T-helper 2 cell (primary cell): ENCODE measurements around the gene S100PBP.
A peak's percentile ranks its signal among the peaks of the same experiment; 100 is the strongest.

Experiments
- DNase-seq, 5 experiments: peaks; one replicate each; pipeline versions ENCODE4 v3.0.0 to v3.0.0-alpha.2; 2012 to 2022

Gene S100PBP

DNA sequence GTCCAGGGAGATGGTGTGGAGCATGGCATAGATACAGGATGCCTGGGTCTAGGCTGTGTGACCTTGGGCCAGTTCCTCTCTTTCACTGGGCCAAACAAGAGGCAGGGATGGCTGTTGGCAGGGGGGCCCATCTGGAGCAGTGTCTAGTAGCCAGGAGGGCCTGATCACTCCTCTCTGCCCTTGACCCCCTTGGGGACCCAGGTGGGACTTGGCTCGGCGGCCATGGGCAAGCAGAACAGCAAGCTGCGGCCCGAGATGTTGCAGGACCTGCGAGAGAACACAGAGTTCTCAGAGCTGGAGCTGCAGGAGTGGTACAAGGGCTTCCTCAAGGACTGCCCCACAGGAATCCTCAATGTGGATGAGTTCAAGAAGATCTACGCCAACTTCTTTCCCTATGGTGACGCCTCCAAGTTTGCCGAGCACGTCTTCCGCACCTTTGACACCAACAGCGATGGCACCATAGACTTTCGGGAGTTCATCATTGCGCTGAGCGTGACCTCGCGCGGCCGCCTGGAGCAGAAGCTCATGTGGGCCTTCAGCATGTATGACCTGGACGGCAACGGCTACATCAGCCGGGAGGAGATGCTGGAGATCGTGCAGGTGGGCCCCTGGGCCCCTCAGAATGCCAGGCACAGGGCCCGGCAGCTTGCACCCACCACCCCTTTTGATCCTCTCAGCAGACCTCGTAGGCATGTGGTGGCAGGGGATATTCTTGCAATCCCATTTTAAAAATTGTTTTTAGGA, 71.4 kb downstream of the S100PBP start:
- DNase-seq: no peak

DNA sequence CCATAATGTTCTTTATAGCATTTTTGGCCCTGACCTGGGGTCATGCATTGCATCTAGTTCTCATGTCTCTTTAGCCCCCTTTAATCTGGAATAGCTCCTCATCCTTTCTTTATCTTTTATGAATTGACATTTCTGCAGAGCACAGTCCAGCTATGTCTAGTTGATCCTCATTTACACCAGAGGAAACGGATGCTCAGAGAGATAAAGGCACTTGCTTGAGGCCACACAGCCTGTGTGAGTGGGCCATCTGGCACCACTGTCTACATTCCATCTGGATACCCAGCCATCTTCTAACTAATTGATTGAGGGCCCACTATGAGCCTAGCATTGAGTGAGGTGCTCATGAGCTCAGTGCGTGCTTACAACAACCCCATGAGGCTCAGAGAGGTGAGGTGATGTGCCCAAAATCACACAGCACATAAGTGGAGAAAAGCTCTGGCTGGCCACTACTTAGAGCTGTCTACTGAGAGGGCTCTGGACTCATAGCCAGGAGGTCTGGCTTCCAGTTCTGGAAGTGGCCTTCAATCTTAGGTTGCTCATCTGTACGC, 72.4 kb downstream of the S100PBP start:
- no peak for DNase-seq

GRCh38 chr1:32890516-32891240, 73.2 kb downstream of the S100PBP start:
- DNase-seq: no peak

DNA sequence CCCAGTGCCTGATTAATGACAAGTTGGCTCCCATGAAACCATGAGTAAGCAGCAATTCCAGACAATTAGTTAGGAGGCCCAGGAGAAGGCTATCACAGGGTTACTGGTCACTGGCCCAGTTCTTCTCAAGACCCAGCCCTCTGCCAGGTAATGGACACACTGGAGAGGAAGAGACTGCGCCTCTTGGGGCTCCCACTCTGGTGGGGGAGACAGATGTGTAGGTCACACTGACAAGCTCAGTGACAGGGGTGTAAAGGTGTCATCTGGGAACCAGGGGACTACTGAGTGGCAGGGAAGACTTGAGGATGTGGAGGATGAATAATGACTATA, 73.8 kb downstream of the S100PBP start:
- no peak for DNase-seq

- no peak for DNase-seq
These were observed 74.2 kb downstream of the S100PBP start for GRCh38 chr1:32891630-32892029.

- DNase-seq: peak in 2 of 5 experiments; percentile 23 to 46
These were observed 75.1 kb downstream of the S100PBP start for GRCh38 chr1:32892368-32893197.

GRCh38 chr1:32893198-32894018, 76.0 kb downstream of the S100PBP start:
- no peak for DNase-seq

DNA sequence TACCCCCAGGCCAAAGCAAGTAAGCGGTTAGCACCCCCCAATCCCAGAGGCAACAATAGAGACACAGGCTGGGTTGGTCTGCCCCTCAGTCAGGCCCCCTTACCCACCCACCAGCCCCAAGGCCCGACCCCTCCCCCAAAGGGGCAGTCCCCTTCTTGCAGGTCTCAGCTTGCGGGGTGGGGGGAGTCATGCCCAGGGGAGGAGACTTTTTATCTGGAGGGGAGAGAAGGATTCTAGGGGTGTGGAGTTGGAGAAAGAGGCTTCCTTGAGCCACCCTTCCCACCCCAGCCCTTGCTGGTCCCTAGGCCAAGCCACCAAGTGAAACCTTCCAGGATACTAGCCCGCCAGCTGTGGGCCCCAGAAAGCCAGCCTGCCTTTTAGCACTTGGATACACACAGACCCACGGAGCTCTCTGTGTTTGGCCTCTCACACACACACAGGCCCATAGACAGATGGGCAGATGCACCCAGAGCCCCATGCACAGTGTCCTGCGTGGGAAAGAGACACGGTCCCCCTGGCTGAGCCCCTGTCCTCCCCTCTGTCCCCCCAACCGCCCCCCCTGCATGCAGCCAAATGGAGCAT, 76.7 kb downstream of the S100PBP start:
- DNase-seq: no peak

GRCh38 chr1:32894681-32895080, 77.2 kb downstream of the S100PBP start:
- DNase-seq: no peak

DNA sequence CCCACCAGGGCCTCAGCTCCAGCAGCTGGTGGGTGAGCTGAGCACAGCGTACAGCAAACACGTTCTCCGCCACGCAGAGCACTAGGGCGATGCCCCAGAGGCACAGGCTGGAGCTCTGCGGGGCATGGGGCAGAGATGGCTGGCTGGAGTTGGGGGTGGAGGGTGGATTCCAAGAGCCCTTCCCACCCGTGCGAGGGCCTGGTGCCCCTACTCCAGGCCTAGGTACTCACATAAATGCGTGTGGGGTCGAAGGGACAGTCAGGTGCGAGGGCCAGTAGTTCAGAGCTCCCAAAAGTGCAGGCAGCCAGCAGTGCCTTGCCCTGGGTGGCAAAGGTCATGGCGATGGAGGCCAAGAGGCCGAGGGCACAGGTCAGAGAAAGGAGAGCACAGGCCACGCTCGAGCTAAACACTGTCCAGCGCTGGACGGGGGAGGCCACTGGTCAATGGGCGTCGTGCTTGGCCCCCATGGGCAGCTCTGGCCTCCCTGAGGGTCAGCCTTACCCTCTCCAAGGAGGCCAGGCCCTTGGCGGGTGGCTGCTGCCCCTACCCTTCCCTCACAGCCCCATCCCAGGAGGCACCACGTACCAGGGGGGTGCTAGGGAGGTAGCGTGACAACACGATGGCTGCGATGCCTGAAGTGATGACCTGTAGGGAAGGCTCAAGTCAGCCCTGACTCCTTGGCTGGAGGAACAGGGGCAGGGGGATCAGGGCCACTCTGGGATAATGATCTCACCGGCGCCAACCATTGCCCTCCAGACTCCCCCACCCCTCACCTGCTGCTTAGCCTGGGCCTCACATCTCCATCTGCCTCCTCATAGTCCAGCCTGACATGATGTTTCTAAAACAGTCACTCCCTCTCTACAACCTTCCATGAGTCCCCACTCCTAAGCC, 78.1 kb downstream of the S100PBP start:
- no peak for DNase-seq

DNA sequence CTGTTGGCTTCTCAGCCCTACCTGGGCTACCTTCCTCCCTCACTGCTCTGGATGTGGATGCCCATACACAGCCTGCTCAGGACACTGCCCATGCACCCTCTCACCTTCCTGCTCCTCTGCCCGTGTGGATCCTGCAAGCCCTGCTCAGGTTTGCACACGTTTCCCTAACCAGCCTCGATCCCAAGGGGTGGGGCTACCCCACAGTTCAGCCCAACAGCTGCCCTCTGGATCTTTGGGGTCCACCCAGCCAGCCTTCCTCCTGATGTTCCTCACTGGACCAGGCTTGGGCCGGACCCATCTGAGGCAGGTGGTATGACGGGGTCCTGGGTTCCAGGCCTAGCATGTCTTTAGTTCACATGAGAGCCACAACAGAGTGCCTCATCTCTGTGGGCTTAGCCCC, 79.0 kb downstream of the S100PBP start:
- DNase-seq: no peak

- DNase-seq: no peak
These were observed 79.9 kb downstream of the S100PBP start for GRCh38 chr1:32897082-32898049.

GRCh38 chr1:32898056-32898455, 80.6 kb downstream of the S100PBP start:
- DNase-seq: no peak

- no peak for DNase-seq
These were observed 81.5 kb downstream of the S100PBP start for GRCh38 chr1:32898958-32899357.

GRCh38 chr1:32899586-32900296, 82.3 kb downstream of the S100PBP start:
- DNase-seq: no peak

GRCh38 chr1:32900371-32900955, 83.0 kb downstream of the S100PBP start:
- no peak for DNase-seq

DNA sequence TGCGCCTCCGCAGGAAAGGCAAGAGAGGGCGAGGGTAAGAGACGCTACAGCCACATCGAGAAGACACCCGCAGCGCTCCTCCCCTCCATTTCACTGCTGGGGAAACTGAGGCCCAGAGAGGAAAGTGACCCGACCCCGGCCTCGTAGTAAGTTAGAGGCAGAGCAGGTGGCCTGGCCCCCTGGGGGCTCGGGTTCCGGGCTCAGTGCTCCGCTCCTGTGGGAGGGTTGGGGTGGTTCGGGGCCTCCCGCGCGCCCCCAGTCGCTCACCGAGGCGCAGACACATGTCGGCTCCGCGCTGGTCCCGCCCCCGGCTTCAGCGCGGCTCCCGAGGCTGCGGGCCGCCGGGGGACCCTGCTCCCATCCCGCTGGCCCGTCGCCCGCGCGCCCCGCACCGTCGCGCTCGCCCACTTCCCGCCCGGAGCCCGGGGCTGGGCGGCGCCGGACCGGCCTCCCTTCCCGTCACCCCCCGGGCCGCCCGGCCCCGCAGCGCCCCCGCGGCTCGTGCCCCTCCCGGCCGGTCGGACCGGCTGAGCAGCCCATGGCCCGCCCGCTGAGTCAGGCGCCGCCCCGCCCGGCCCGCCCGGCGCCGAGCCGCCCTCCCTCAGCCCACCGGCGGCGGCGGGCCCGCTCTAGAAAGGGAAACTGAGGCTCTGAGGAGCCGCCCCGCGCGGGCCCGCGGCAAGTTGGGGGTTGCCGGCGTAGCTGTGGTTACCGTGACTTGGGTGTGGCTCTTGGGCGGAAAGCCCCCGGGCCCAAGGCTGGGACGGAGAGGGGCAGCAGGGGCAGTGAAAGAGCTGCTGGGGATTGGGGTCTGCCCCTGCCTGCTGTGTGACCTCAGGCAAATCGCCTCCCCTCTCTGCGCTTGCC, 83.7 kb downstream of the S100PBP start, which contains the start of gene TMEM54:
Gene TMEM54 (minus strand): TSS at position 434 of the 867 bp plus-strand sequence. CDS start 151 bp downstream, at position 283.
- DNase-seq: no peak
